ENCODE measurements around the gene CEMP1. TPM values are rescaled to one million over a fixed set of nuclear protein-coding genes. Genes with fewer than 3 reads are reported as not detected.

The CEMP1 gene
- polyA plus RNA-seq, 1 of the 3 experiments (the other 2 are of a cell fraction), result not detected

DNA sequence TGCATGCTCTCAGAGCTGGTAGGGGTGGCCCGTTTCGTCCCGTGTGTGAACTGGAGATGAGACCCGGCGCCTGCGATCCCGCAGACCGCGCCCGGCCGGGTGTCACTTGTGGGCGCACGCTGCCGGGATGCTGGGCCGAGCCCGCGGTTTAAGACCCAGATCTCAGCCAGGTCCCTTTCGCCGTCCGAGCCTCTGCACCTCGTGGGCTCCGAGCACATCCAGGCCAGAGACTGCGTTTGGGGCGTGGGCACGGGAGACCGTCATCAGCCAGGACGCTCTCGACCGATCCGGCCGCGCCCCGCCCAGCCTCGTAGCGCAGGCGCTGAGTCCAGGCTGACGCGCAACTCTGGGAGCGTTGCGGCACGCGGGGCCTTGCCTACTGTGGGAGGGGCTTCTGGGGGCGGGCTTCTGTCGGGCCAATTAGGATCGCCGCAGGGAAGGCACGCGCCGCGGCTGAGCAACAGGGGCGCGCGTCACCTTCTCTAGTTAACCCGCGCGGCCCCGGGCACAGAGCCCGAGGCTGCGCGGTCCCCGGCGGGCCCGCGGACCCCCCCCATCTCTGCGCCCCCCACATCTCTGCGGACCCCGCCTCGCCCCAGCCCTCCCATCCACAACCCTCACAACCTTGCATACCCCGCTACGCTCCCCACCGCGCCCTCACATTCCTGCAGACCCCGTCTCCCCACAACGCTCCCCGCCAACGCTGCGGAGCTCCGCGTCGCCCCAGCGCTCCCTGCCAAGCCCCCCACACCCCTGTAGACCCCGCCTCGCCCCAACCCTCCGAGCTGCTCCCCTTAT lies 687 bp upstream of the CEMP1 start (continued):
- TF ChIP-seq RFX5 (IDR thresholded peaks at IDR 0.05; ENCODE audit: low read length) (peak; percentile 36; the same call in 1 of the 2 replicates), TCF12 (IDR thresholded peaks at IDR 0.05) (peak; percentile 11; the same call in 1 of the 2 replicates), MEF2A (IDR thresholded peaks at IDR 0.05; ENCODE audit: borderline replicate concordance, low read depth) (no peak), SMC3 (IDR thresholded peaks at IDR 0.05; ENCODE audit: low read depth, low read length) (no peak), FOXM1 (IDR thresholded peaks at IDR 0.05; ENCODE audit: low read depth) (no peak), NRF1 (IDR thresholded peaks at IDR 0.05; ENCODE audit: low read depth, low read length) (peak; percentile 87), RXRA (IDR thresholded peaks at IDR 0.05; ENCODE audit: borderline replicate concordance, low read depth) (no peak), GATA2 (CRISPR knock-in tag; IDR thresholded peaks at IDR 0.05) (no peak), EP300 (IDR thresholded peaks at IDR 0.05; ENCODE audit: borderline replicate concordance in 1 of 2, low read depth in 1 of 2, low read length in 1 of 2) (no peak), YY1 (IDR thresholded peaks at IDR 0.05; ENCODE audit: low read depth) (no peak; the same call in 1 of the 2 replicates), GABPA (IDR thresholded peaks at IDR 0.05; ENCODE audit: low read depth) (no peak), RCOR1 (IDR thresholded peaks at IDR 0.05; ENCODE audit: low read length) (no peak), JUND (IDR thresholded peaks at IDR 0.05) (0 out of 2 replicates have a peak, but pooled peaks have one; percentile 12), SIN3A (IDR thresholded peaks at IDR 0.05; ENCODE audit: borderline replicate concordance, low read depth, low read length) (peak; percentile 45; the same call in 1 of the 2 replicates), FOSL2 (IDR thresholded peaks at IDR 0.05; ENCODE audit: borderline replicate concordance, low read depth) (no peak; the same call in 1 of the 2 replicates)
- TF ChIP-seq, protein P1, sequence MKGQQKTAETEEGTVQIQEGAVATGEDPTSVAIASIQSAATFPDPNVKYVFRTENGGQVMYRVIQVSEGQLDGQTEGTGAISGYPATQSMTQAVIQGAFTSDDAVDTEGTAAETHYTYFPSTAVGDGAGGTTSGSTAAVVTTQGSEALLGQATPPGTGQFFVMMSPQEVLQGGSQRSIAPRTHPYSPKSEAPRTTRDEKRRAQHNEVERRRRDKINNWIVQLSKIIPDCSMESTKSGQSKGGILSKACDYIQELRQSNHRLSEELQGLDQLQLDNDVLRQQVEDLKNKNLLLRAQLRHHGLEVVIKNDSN (IDR thresholded peaks at IDR 0.05; ENCODE audit: borderline replicate concordance, low read depth), result peak; percentile 43; the same call in 1 of the 2 replicates
- TF ChIP-seq, protein P2, sequence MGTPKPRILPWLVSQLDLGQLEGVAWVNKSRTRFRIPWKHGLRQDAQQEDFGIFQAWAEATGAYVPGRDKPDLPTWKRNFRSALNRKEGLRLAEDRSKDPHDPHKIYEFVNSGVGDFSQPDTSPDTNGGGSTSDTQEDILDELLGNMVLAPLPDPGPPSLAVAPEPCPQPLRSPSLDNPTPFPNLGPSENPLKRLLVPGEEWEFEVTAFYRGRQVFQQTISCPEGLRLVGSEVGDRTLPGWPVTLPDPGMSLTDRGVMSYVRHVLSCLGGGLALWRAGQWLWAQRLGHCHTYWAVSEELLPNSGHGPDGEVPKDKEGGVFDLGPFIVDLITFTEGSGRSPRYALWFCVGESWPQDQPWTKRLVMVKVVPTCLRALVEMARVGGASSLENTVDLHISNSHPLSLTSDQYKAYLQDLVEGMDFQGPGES (IDR thresholded peaks at IDR 0.05; ENCODE audit: low read depth, low read length), result no peak
- TF ChIP-seq, protein P3, sequence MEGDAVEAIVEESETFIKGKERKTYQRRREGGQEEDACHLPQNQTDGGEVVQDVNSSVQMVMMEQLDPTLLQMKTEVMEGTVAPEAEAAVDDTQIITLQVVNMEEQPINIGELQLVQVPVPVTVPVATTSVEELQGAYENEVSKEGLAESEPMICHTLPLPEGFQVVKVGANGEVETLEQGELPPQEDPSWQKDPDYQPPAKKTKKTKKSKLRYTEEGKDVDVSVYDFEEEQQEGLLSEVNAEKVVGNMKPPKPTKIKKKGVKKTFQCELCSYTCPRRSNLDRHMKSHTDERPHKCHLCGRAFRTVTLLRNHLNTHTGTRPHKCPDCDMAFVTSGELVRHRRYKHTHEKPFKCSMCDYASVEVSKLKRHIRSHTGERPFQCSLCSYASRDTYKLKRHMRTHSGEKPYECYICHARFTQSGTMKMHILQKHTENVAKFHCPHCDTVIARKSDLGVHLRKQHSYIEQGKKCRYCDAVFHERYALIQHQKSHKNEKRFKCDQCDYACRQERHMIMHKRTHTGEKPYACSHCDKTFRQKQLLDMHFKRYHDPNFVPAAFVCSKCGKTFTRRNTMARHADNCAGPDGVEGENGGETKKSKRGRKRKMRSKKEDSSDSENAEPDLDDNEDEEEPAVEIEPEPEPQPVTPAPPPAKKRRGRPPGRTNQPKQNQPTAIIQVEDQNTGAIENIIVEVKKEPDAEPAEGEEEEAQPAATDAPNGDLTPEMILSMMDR (IDR thresholded peaks at IDR 0.05), result no peak
- TF ChIP-seq, protein P4, sequence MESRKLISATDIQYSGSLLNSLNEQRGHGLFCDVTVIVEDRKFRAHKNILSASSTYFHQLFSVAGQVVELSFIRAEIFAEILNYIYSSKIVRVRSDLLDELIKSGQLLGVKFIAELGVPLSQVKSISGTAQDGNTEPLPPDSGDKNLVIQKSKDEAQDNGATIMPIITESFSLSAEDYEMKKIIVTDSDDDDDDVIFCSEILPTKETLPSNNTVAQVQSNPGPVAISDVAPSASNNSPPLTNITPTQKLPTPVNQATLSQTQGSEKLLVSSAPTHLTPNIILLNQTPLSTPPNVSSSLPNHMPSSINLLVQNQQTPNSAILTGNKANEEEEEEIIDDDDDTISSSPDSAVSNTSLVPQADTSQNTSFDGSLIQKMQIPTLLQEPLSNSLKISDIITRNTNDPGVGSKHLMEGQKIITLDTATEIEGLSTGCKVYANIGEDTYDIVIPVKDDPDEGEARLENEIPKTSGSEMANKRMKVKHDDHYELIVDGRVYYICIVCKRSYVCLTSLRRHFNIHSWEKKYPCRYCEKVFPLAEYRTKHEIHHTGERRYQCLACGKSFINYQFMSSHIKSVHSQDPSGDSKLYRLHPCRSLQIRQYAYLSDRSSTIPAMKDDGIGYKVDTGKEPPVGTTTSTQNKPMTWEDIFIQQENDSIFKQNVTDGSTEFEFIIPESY (IDR thresholded peaks at IDR 0.05; ENCODE audit: borderline replicate concordance, low read depth), result no peak
- TF ChIP-seq, protein P5, sequence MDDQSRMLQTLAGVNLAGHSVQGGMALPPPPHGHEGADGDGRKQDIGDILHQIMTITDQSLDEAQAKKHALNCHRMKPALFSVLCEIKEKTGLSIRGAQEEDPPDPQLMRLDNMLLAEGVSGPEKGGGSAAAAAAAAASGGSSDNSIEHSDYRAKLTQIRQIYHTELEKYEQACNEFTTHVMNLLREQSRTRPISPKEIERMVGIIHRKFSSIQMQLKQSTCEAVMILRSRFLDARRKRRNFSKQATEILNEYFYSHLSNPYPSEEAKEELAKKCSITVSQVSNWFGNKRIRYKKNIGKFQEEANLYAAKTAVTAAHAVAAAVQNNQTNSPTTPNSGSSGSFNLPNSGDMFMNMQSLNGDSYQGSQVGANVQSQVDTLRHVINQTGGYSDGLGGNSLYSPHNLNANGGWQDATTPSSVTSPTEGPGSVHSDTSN (IDR thresholded peaks at IDR 0.05), result peak; percentile 60; the same call in 1 of the 2 replicates

Data from SK-N-SH (cell line).